Measurements from ENCODE around the gene IL6R.

DNA sequence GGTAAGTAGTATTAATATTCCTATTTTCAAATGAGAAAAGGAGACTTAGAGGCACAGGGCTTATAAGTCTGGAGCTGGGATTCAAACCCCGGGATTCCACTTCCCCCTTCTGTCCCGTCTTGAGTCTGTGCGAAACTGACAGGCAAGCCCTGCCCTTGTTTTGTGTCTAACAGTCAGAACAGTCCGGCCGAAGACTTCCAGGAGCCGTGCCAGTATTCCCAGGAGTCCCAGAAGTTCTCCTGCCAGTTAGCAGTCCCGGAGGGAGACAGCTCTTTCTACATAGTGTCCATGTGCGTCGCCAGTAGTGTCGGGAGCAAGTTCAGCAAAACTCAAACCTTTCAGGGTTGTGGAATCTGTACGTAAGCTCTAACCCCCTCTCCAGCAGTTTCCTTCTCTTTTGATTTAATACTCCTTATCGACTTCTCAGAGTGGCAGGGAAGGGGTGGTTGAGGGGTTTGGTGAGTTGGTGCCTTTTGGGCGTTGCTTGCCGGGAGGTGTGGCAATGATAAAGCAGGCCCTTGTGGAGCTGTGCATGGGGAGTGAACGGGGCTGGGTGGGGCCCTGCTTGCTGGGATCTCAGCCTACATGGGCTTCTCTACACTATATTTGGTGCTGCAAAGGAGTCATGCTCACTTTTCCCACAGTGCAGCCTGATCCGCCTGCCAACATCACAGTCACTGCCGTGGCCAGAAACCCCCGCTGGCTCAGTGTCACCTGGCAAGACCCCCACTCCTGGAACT is 29.4 kb downstream of the IL6R start:
- TF ChIP-seq, protein P1, sequence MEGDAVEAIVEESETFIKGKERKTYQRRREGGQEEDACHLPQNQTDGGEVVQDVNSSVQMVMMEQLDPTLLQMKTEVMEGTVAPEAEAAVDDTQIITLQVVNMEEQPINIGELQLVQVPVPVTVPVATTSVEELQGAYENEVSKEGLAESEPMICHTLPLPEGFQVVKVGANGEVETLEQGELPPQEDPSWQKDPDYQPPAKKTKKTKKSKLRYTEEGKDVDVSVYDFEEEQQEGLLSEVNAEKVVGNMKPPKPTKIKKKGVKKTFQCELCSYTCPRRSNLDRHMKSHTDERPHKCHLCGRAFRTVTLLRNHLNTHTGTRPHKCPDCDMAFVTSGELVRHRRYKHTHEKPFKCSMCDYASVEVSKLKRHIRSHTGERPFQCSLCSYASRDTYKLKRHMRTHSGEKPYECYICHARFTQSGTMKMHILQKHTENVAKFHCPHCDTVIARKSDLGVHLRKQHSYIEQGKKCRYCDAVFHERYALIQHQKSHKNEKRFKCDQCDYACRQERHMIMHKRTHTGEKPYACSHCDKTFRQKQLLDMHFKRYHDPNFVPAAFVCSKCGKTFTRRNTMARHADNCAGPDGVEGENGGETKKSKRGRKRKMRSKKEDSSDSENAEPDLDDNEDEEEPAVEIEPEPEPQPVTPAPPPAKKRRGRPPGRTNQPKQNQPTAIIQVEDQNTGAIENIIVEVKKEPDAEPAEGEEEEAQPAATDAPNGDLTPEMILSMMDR (IDR thresholded peaks at IDR 0.05; ENCODE audit: low read depth, low read length, missing input control) = no peak
- TF ChIP-seq, protein P2, sequence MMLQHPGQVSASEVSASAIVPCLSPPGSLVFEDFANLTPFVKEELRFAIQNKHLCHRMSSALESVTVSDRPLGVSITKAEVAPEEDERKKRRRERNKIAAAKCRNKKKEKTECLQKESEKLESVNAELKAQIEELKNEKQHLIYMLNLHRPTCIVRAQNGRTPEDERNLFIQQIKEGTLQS (IDR thresholded peaks at IDR 0.05) = no peak
- TF ChIP-seq EGR1 (IDR thresholded peaks at IDR 0.05; ENCODE audit: low read depth in 2 of 2) (no peak), TAF1 (conservative IDR thresholded peaks at IDR 0.05) (no peak), SP1 (IDR thresholded peaks at IDR 0.05) (peak; percentile 9), RAD21 (IDR thresholded peaks at IDR 0.05) (peak in 1 of 2 donors; percentile 13), RXRA (IDR thresholded peaks at IDR 0.05) (no peak), YY1 (IDR thresholded peaks at IDR 0.05) (no peak), JUND (IDR thresholded peaks at IDR 0.05) (no peak), GABPA (IDR thresholded peaks at IDR 0.05 in 1 of 2, conservative IDR thresholded peaks at IDR 0.05 in 1 of 2) (no peak), HNF4G (IDR thresholded peaks at IDR 0.05) (no peak)
- TF ChIP-seq, protein P3, sequence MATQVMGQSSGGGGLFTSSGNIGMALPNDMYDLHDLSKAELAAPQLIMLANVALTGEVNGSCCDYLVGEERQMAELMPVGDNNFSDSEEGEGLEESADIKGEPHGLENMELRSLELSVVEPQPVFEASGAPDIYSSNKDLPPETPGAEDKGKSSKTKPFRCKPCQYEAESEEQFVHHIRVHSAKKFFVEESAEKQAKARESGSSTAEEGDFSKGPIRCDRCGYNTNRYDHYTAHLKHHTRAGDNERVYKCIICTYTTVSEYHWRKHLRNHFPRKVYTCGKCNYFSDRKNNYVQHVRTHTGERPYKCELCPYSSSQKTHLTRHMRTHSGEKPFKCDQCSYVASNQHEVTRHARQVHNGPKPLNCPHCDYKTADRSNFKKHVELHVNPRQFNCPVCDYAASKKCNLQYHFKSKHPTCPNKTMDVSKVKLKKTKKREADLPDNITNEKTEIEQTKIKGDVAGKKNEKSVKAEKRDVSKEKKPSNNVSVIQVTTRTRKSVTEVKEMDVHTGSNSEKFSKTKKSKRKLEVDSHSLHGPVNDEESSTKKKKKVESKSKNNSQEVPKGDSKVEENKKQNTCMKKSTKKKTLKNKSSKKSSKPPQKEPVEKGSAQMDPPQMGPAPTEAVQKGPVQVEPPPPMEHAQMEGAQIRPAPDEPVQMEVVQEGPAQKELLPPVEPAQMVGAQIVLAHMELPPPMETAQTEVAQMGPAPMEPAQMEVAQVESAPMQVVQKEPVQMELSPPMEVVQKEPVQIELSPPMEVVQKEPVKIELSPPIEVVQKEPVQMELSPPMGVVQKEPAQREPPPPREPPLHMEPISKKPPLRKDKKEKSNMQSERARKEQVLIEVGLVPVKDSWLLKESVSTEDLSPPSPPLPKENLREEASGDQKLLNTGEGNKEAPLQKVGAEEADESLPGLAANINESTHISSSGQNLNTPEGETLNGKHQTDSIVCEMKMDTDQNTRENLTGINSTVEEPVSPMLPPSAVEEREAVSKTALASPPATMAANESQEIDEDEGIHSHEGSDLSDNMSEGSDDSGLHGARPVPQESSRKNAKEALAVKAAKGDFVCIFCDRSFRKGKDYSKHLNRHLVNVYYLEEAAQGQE (IDR thresholded peaks at IDR 0.05) = no peak
- TF ChIP-seq, protein P4, sequence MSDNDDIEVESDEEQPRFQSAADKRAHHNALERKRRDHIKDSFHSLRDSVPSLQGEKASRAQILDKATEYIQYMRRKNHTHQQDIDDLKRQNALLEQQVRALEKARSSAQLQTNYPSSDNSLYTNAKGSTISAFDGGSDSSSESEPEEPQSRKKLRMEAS (IDR thresholded peaks at IDR 0.05) = peak; percentile 19
- TF ChIP-seq, protein P5, sequence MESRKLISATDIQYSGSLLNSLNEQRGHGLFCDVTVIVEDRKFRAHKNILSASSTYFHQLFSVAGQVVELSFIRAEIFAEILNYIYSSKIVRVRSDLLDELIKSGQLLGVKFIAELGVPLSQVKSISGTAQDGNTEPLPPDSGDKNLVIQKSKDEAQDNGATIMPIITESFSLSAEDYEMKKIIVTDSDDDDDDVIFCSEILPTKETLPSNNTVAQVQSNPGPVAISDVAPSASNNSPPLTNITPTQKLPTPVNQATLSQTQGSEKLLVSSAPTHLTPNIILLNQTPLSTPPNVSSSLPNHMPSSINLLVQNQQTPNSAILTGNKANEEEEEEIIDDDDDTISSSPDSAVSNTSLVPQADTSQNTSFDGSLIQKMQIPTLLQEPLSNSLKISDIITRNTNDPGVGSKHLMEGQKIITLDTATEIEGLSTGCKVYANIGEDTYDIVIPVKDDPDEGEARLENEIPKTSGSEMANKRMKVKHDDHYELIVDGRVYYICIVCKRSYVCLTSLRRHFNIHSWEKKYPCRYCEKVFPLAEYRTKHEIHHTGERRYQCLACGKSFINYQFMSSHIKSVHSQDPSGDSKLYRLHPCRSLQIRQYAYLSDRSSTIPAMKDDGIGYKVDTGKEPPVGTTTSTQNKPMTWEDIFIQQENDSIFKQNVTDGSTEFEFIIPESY (IDR thresholded peaks at IDR 0.05) = no peak

All from liver (tissue), 3 donors.